ENCODE results near the gene ATXN1.

The ATXN1 gene

DNA sequence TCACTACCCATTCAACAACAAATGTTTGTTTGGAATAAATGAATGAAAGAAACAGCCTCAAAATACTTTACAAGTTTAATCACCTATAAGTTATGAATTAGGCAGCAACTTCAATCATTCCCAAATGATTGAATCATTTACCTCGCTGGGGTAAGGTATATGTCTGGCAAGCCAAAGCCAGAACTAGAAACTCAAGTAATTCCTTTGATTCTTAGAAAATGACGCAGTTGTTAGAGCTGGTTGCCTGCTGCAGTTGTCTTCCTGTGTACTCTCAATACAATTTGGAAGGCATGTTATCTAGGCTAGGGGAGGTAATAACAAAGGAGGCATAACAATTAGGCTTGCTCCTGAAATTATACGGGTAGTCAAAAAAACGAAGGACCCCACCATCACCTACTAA is 160.6 kb downstream of the ATXN1 start:
- DNase-seq: no peak

DNA sequence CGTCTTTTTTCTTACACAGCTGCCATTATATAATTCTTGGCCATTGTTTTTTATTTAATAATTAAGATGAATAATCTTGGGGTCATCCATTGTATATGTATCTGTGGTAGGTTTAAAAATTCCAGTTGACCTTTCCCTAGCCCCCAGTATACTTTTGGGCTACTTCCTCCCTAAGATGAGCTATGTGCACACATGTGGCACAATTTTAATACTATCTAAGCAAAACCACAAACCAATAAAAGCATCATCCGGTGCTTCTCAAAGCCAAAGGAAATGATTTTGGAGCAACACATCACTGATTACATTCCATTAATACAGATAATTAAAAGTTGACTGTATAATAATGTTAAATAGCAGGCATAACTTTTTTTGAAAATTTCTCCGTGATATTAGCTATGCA is 161.2 kb downstream of the ATXN1 start:
- no peak for DNase-seq

DNA sequence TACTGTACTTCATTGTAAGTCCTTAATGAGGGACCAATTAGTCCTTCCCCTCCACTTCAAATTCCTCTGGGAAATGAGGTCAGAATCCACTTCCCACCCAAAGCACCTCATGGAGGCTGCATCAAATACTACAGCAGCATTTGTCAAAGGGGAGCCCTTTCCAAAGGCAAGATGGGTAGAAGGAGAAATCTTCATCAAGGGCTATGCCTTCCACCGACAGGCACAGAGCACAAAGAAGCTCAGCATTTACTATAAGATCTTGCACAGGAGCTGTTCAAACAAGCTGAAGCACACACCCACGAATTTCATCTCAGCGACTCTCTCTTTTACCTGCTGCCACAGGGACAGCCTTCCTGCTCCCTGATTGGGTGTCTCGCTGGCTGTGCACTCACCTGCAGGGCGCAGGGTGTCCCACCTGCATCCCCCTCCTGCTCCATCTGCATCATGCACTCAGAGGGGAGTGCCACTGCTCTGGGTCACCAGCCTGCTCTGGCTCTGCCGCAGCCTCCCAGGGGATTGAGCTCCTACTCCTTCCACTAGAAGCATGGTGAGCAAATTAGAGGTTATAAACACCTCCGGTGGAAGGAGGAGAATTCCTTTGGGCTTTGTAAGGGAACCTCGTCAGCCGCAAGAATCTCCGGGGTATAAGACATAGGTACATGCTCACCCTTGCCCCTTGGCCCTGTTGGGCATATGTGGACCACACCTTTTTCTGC is 164.5 kb downstream of the ATXN1 start:
- DNase-seq: no peak

DNA sequence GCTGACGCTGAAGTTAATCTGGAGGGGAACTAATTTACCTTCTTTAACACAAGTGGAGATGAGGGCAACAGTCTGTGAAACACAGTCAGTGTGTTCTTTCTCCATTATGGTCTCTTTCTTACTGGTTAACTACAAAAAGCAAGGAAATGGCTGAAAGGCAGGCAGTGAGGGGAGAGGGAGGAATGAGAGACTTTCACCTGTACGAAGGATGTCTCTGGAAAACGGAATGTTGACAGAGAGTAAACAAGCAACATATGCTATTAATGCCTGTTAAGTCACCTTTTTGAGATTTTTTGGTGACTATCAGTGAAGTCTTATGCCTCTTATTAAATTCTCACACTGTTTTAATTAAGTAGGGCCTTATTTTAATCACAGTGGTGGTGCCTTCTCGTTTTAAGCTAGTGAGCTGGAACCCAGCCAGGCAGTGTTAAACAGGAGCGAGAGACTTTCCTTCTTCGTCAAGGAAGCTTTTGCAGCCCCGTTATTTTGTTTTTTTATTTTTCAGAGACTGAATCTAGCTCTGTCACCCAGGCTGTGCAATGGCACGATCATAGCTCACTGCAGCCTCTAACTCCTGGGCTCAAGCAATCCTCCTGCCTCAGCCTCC is 165.6 kb downstream of the ATXN1 start:
- no peak for DNase-seq

DNA sequence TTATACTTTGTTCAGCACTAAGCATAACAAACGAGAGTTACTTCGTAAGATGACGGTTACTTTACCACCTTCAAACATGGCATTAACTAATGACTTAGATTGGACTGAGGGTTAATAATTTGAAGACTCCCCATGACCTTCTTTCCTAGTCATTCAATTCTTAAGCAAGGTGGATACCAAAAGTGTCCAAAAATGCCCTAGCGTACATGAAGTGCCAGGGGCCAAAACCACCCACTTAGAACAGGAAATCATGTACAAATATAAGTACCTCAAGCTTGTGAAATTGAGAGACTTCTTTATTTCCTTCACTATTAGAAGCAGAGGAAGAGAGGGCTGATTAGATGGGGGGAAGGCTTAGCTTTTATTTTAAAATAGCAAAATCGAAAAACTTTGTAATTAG is 166.4 kb downstream of the ATXN1 start:
- DNase-seq: no peak

DNA sequence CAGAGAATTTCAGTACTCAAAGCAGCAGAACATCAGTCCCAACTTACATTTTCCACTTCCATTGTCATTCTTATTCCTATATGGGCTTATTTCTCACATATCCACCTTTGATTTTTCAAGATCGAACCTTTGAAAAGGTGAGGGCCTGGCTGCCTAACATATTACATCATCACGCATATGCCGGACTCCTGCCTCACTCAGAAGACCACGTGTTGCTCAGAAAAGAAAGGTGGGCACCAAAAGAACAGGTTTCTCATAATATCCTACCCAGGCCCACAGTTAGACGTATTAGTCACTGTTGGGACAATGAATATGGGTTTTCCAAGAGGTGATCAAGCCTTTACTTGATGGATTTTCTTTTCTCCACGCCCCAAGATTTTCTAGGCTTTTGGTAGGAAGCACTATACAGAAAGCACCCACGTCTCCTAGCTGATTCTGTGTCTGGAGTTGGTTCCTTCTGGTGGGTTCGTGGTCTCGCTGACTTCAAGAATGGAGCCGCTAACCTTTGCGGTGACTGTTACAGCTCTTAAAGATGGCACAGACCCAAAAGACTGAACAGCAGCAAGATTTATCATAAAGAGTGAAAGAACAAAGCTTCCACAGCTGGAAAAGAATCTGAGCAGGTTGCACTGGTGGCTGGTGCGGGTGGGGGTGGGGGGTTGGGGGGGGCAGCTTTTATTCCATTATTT is 168.9 kb downstream of the ATXN1 start:
- DNase-seq: no peak

DNA sequence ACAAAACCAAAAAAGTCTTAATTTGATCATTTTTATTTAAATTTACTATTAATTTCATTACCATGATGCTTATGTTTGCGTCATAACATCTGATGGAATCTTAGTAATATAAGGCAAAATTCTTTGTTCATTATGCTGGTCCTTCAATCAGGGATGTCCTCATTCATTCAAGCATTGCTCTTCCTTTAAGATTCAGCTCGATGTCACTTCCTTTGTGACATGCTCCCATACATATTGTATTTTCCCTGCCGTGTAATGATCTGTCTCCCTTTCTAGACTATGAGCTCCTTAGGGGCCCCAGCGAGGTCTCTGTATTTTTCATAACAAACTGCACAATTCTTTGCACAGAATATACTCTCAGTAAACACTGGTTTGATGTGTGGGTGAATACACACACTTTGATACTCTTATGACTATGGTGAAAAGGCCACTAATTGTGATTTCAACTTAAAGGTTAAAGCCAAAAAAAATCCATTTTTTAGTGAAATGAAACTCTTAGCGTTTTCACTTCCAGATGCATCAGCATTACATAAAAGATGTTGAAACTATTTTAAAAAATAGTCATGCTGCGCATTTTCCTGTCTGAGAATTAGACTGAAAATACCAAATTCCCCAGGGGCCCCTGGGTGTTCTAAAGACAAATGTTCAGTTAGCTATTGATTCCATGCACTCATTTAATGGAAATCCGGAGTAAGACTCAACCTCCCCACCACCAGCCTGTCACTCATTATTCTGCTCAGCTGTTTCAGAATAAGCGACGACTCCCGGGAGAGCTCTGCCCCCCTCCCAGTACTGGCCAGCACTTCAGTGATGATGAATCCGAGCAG is 169.7 kb downstream of the ATXN1 start:
- DNase-seq: no peak

DNA sequence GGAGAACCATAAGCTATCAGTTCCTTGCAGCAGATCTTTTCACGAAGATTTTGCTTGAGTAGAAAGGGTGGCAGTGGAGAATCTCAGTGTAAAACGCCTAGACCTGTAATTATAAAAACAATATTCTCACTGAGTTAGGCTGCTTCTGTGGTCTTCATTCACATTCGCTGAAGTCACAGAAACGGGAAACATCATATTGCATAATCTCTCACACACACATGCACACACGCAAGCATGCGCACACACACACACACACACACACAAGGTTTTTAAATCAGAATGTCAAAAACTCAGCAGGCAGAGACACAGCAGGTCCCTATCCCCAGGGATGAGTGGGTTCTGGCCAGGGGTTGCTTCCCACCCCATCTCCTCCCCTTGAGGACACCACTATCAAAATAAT is 175.5 kb downstream of the ATXN1 start:
- no peak for DNase-seq

DNA sequence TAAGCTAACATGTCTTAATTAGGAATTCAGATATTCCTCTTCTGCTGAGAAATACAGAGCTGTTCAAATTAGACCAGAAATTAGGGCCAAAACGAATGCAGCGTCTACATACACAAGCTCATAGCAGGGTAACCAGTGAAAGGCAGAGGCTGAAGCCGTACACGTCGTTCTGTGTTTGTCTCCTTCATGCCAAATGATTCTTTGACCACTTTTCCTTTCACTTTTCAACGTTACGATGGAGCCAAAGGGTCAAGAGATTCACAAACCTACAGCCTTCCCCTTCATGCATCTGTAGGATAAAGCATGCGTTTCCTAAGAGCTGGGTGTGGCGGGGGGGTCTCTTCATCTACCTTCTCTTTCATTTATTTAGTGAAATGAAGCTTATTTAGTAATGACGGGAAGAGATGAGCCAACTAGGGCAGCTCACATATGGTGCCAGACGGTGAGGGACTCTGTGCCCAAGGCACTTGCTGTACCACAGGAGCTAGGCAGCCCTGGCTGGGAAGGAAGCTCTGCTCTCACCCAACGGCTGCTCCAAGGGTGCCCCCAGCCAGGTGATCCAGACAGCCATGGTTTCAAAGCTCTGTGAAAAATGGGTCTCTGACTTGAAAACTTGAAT is 178.0 kb downstream of the ATXN1 start:
- no peak for DNase-seq

DNA sequence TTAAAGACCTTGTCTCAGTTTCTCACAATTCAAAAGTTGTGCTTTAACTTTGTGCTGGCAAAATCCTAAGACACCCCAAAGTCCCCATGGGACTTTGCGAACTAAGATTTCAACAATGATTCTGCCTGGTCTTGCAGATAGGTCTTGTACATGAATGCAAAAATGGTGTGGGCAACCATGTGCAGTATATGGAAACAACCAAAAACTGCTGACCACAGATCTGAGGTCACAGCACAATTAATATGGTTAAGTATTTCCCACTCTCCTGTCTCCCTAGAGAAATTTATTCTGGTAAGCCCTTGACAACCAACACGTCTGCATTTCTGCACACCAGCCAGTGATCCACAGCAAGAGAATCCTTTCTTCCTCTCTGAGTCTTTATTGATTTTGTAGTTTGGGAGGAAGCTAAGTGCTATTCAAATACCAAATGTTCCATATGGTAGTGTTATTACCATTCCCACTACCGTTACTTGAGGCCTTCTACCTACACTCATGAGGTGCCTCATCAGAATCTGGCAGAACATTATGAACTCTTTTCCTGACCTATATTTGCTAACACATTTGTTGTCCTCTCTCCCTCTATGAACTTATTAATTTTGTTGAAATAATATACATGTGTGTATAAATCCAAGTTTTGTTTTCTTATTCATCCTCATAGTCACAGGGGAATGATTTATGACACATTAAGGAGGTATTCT is 178.7 kb downstream of the ATXN1 start:
- DNase-seq: no peak

DNA sequence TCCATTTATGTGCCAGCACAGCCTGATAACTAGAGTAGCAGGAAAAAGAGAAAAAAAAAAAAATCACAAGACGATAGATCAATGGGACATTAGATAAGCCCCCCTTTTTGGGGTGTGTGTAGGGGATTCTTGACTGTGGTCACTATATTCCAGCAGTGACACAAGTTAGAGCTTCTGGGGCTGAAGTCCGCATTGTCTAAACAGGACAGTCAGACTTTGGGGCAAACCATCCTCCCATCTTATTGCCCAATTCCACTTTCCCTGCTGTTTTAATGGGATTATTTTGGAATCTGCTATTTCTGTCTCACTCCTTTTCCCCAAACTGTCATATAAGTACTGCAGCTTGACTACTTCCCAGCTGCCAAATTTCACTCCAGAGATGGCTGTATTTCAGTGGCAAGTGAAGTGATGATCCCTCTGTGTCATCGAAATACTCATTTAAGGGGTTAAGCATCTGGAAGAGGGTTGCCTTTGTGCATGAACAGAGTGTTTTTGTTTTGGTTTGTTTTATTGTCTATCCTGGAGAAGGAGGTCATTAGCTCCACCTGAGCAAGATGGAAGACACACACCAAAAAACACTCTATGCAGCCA is 182.5 kb downstream of the ATXN1 start:
- no peak for DNase-seq

DNA sequence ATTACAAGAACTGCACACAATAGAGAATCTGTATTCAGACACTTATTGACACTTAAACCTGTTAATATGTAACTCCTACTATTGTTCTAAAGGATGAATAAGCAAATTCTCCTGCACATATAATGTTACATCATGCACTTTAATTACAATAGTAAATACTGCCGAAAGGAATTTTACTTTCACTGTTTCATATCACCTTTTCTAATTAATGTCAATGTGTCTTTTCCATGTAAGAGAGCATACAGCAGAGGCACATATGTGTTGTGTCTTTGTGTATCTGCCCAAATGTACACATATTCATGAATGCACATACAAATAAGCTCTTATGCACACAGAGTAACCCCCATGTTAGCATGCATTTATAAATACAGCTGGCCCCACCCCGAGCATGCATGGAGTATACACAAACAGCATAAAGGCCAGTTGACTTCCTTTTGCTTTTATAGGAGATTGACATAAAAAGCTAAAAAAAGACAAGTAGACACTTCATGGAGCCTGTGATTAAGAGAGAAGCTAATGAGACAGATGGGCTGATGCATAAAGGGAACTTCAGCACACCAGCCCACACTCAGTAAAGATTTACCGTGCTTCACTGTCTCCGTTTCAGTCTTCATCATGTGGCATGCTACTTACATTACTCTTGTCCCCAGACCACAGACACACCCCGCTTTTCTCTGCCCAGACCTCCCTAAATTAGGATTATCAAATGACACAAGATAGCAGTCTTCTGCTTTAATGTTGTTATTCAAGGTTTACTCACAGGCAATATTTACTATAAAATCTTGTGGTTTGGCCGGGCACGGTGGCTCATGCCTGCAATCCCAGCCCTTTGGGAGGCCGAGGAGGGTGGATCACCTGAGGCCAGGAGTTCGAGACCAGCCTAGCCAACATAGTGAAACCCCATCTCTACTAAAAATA is 184.6 kb downstream of the ATXN1 start:
- DNase-seq: no peak

DNA sequence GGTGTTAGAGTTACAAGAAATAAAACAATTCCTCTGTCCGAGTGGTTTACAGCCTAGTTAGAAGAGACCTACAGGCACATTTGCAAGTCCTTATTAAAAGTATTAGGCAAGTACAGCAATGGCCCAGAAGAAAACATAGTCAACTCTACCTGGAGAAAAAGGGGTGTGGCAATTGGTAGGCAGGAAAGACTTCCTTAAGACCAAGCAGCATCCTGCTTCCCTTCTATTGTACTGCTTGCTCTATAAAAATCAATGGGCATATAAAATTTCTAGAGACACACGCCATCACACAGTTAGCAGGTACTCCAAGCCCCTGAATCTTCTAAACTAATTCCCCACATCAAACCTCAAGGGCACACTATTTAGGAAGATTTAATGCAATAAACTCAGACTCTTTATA is 185.6 kb downstream of the ATXN1 start:
- no peak for DNase-seq

DNA sequence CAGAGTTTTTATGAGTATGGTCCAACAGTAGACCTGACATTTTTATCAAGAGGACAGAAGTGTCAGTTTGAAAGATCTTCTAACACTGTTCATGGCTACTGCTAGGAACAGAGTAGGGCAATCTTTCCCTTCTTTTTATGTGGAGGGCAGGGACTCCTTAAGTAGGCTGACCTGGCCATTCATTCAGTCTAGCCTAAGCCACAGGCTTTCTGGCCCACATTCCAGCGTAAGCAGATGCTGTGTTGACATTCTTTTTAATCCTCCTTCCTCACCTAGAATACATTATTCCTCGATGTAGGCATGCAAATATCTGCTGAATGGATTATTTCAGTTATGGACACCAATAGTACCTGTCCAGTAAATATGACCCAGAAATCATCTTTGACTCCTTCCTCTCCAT is 188.3 kb downstream of the ATXN1 start:
- DNase-seq: no peak

DNA sequence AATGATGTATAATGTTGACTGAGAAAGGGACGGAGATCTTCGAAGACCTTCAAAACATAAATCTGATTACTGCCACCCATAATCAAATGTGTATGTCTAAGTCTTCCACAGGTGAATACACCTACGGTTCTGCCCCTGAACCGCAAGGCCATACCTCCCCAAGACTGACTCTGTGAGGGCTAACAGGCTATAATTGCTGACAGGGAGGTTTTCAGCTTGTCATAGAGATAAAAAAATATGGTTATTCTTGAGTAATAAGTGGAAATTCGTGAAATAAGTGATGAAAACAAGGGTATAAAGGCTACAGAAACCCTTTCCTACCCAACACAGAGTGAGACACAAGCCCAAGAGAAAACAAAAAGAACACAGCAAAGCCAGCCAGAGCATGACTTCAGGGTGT is 188.9 kb downstream of the ATXN1 start:
- no peak for DNase-seq

DNA sequence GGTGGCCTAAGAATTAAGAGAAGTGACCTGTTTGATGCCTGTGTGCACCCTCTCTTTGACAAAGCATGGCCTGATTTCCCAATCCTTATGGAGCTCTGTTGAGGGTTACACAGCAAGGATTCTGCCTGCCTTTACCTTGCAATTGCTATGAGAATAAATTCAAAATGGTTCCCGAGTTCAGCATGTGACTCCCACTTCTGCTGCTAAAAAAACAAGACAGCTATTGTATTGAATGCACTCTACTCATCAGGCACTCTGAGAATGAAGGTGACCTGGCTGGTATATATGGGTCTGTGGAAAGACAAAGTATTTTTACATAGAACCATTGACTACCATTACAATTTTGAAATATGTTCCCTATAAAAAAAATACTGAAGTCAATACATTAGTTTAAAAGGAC is 190.3 kb downstream of the ATXN1 start:
- DNase-seq: no peak

DNA sequence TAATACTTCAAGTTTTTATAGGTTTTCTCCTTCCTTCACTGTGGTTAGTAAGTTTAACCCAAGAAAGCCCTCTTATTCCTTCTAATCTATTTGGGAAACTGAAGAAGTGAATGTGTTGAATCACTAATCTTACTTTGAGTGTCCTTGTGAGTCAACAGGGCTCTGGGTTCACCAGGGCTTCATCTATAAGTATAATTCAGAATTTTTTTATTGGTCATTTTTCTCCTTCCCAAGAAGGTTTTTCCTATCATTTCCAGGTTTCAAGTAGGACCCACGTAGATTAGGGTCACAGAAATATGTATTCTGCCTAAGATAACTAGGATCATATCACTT is 191.1 kb downstream of the ATXN1 start:
- DNase-seq: no peak

DNA sequence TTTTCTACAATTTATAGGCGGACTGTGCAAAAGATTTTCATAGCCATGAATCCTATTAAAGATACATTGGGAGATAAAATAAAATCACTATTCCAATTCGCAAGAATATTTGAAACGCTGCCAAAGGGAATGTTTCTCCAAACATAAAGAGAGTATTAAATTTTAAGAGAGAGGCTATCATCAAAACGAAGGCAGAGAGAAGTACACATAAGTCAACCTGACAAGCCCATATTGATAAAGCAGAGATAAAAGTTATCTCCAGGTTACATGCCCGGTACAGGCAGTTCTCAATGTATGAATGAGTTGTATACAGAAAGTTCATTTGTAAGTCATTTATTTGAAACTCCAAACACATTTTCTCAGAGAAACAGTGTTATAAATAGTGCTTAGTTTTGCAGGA is 193.1 kb downstream of the ATXN1 start:
- DNase-seq: no peak

DNA sequence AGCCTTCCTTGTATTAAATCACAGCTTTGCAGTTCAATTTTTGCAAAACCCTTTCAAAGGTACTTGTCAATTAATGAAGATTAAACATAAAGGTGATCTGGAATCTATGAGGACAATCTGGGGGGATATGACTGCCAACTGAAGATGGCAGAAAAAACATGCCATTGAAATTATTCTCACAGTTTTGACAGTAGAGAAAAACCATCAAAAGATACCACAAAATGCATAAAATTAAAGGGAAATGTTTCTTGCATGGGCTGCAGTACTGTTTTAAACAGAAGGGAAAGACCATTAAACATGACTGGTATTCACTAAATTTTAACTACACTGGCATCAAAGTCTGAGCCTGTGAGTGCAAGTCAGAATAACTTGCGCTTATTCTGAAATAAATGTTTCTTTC is 194.2 kb downstream of the ATXN1 start:
- DNase-seq: no peak

DNA sequence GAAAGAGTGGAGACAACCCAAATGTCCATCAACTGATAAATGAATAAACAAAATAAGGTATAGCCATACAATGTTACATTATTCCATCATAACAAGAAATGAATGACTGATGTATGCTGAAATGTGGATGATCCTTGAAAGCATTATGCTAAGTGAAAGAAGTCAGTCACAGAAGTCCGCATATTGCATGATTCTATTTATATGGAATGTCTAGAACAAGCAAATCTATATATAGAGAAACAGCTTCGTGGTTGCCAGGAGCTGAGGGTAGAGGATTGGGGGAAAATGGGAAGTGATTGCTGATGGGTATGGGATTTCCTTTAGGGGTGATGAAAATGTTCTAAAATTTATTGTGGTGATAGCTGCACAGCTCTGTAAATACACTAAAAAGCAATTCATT is 196.8 kb downstream of the ATXN1 start:
- DNase-seq: no peak

DNA sequence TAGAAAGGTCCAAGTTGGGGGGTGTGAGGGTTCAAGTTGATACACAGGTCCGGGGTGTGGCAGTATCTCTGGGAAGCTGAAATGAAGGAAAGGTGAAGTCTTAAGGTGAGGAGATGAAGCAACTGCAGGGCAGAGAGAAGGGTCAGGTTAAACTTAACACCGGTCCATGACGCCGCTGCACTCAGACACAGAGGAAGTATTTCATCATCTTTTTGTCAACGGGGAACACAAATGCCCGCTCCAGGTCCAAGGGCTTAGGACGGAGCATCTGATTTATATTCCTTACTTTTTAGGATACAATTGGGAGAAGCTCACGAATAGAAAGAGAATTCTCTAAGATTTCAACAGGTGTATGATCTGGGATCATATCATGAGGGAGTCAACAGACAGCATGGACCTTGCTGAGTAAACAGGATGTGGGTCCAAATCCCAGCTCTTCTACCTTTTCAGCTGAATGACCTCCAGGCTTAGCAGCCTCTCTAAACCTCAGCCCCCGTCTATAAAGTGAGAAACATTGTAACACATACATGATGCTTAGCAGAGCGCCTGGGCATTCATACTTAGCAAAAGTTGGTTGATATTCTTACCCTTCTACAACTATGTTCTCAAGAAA is 197.5 kb downstream of the ATXN1 start:
- no peak for DNase-seq

Data from NK-92 treated with Interleukin-12 subunit alpha and Interleukin-12 subunit beta, amount 100 ng/mL, for 24 hours (cell line).